DMS 273 (cell line): ENCODE data around the gene TMEM89.

Experiments
- DNase-seq: peaks from one replicate; lab custom pipeline; 2025; ENCODE audit not compliant: unreplicated experiment; lab: John Stamatoyannopoulos, UW

The TMEM89 gene

GRCh38 chr3:48591886-48592518, 29.6 kb downstream of the TMEM89 start:
- DNase-seq, result no peak

- no peak for DNase-seq
These were observed 30.1 kb downstream of the TMEM89 start for GRCh38 chr3:48591436-48591835.

DNA sequence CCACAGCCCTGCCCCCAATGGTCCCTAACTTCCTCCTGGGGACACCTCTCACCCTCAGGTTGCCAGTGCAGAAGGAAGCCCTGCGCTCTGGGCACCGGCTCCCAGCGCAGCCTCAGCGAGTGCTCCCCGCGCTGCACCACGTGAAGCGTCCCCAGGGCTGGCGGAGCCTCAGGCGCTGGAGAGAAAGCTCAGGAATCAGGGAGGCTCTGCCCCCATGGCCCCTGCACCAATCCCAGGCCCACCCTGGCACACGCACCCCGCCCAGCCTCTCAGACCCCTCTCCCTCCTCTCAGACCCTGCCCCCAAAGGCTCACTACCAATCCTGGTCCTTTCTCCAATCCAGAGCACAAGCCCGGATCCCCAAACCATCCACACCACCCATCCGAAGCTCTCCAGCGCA, 33.3 kb downstream of the TMEM89 start:
- DNase-seq, result no peak

DNA sequence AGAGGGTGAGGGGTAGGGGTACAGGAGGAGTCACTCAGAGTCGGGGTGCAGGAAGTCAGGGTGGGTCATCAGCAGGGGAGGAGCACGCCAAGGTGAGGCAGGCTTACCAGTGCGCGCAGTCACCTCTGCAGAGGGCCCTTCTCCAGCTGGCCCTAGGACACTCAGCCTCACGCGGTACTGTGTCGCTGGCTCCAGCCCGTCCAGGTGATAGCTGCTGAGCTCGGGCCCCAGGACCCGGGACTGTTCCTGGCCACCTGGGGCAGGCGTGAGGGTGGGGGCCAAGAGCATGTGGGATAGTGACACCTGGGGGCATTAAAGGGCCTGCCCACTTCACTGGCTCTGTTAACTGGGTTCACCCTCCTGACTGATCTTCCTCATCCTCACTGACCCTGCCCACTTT, 33.9 kb downstream of the TMEM89 start:
- no peak for DNase-seq

DNA sequence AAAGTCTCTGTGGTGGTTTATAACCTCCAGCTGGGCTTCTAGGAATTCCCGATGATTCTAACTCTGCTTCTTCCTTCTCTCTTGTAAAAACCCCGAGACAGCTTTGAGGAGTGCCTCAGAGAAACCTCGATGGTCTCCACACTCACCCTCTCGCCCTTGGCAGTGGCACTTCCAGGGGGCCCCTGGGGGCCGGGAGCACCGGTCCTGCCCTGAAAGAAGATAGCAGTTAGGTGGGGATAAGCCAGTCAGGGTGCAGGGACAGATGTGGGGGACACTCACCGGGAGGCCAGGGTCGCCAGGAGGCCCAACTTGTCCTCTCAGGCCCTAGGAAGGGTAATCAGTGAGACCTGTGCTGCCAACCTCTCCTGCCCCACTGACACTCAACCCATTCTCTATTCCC, 36.2 kb downstream of the TMEM89 start:
- no peak for DNase-seq

GRCh38 chr3:48584836-48585235, 36.7 kb downstream of the TMEM89 start:
- no peak for DNase-seq

DNA sequence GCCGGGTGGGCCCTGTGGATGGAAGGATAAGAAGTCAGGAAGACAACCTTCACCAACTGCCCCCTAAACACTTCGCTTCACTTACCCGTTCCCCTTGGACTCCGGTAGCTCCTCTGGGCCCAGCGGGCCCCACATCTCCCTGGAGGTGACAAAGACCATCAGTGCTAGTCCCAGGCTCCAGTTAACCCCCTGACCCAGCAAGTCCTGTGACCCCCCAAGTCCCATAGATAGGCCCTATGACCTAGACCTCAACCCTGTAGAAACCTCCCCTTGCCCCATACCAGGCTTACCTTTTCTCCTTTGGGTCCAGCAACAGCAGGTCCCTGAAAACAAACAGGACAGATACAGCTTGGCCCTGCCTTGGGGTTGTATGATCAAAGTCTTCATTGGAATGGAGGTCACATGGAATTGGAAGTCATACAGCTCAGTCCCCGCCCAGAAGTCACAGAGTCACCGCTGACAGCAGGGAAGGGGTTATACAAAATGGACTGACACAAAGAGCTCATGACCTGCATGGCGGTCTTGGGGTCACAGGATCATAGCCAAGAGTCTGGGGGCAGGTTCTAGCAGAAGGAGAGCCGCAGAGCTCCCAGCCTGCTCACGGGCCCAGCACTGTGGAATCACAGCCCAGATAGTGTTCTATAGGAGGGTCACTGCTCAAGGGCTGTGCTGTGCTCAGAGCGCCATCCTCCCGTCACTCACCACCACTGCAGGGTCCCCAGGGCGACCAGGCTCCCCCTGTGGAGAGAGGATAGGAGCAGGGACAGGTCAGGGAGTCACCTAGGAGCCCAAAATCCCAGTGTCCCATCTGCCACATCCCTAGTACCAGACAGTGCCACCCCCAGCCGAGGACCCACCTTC, 39.7 kb downstream of the TMEM89 start:
- DNase-seq, result no peak

DNA sequence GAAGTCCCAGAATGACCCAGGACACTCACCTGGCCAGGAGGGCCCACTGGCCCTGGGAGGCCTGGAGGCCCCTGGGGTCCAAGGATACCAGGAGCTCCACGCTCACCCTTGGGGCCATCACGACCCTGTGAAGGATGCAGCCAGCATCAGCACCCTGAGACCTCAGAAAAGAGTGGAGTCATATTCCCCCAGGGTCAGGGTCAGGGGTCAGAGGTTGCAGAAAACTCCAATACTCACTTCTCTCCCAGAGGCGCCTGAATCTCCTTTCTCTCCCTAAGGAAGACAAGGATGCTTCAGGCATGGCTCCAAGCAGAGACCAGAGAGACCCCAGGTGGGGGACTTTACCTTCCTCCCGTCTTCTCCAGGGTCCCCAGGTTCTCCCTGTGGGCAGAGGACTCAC, 44.9 kb downstream of the TMEM89 start:
- DNase-seq, result no peak

DNA sequence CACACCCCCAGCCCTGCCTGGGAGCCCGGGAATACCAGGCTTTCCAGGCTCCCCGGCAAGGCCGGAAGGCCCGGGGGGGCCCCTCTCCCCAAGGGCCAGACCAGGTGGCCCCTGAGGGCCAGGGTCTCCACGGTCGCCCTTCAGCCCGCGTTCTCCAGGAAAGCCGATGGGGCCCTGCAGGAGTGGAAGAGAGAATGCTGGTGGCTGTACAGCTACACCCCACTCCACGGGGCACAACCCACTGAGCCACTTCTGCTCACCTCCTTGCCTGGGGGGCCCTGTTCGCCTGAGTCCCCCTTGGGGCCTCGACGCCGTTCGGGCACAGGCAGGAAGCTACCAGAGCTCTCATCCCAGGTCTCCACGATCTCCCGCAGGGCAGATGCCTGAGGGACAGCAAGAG, 46.2 kb downstream of the TMEM89 start:
- no peak for DNase-seq

DNA sequence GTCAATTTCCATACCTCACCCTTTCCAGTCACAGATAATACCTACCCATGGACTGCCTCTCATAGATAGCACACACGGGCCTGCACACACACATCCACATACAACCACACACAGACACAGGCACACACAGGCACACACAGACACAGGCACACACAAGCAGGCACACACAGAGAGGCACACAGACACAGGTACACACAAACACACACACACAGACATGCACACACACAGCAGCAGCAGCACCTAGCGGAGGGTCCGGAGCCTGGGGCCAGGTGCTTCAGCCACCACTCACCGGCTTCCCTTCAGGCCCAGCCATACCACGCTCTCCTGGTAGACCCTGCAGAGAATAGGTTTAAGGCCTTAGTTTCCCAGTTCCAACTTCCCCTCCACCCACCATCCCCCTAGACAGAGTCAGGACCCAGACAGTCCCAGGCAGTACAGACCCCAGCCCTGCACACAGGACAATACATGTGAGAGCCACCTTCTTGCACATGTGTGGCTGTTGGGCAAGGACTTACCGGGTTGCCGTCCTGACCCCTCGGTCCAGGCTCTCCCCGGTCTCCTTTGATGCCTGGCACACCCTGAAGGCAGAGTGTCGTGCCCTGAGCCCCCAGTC, 47.5 kb downstream of the TMEM89 start:
- no peak for DNase-seq

DNA sequence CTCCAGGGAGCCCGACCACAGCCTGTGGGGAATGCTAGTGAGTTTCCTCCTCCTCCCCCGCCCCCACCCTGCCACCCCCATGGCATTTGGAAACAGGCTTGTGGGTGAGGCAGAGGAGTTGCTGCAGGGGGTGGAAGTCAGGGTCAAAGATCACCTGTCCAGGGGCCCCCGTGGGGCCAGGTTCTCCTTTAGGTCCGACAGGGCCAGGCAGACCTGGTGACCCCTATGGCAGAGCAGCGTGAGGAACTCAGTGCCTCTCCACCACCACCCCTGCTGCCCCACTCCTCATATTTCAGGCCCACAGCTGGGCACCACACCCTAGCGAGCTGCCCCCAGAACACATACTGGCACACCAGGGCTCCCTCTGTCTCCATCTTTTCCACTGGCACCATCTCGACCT, 49.1 kb downstream of the TMEM89 start:
- DNase-seq, result no peak

- DNase-seq, result no peak
These were observed 49.6 kb downstream of the TMEM89 start for GRCh38 chr3:48571938-48572337.
